OCI-LY3 (cell line): ENCODE results near the gene CALHM3.

ENCODE experiments used
- CTCF ChIP-seq: fragments of 200-600, 300-600 bp; sonication (generic); IDR thresholded peaks from 2 replicates; pipeline ENCODE4 v1.5.1; 2014; ENCODE audit warnings: antibody characterized with exemption, low read length, low read depth
- EZH2phosphoT487 ChIP-seq: fragments of 200-600 bp; shearing (Covaris generic); IDR thresholded peaks from 2 replicates; pipeline ENCODE4 v1.6.1; 2018; ENCODE audit warnings: antibody characterized with exemption, mixed run types, low read depth

GRCh38 chr10:103469201-103469600 is 9.8 kb downstream of the CALHM3 start:
- no peak for TF ChIP-seq CTCF
- no peak for TF ChIP-seq EZH2phosphoT487
